Subcutaneous abdominal adipose tissue (tissue), 5 donors: Measurements from ENCODE around the gene ELAPOR1.

Experiments used
- H3K27ac ChIP-seq: one replicate; pipeline ENCODE4 v1.7.0; 2013; ENCODE audit warnings: low read depth, mild to moderate bottlenecking, inconsistent platforms, low read length, moderate library complexity
- H3K27me3 ChIP-seq, 5 donors: one replicate each; pipeline ENCODE4 v1.7.0; 2013; ENCODE audit warnings: low read length in 5 of 5, inconsistent platforms in 1 of 5; ENCODE audit not compliant: control insufficient read depth in 5 of 5, insufficient read depth in 4 of 5
- H3K36me3 ChIP-seq, 5 donors: one replicate each; pipeline ENCODE4 v1.7.0; 2013; ENCODE audit warnings: low read length in 5 of 5; ENCODE audit not compliant: control insufficient read depth in 5 of 5, insufficient read depth in 5 of 5
- H3K4me1 ChIP-seq, 5 donors: one replicate each; pipeline ENCODE4 v1.7.0; 2013; ENCODE audit warnings: low read length in 5 of 5, mild to moderate bottlenecking in 3 of 5, moderate library complexity in 1 of 5; ENCODE audit not compliant: control insufficient read depth in 5 of 5, insufficient read depth in 5 of 5
- H3K4me3 ChIP-seq, 5 donors: one replicate each; pipeline ENCODE4 v1.7.0; 2013; ENCODE audit warnings: low read length in 5 of 5, low read depth in 1 of 5
- H3K9ac ChIP-seq, 5 donors: one replicate each; pipeline ENCODE4 v1.7.0; 2013; ENCODE audit warnings: low read length in 5 of 5, mild to moderate bottlenecking in 4 of 5, moderate library complexity in 3 of 5
- H3K9me3 ChIP-seq, 5 donors: one replicate each; pipeline ENCODE4 v1.7.0; 2013; ENCODE audit warnings: low read length in 5 of 5; ENCODE audit not compliant: control insufficient read depth in 5 of 5
- donor health status: healthy.
- donor health status: healthy.
- donor health status: healthy.
- donor health status: healthy.
- donor health status: healthy.

Gene ELAPOR1

GRCh38 chr1:109112652-109113285 is 1.1 kb upstream of the ELAPOR1 start:
- Histone ChIP-seq H3K9ac (peak overlapping the region in 1 of 5 donors; percentile 60), H3K9me3 (no peaks in the 10 kb centered on the region), H3K36me3 (no peaks in the 10 kb centered on the region), H3K27ac (no peak overlapping the region), H3K27me3 (peaks cover 18 to 29% (median 27%) of the 10 kb centered on the region in 5 donors), H3K4me3 (peak overlapping the region; percentile 30 to 61 (median 52)), H3K4me1 (peaks cover 0 to 24% (median 21%) of the 10 kb centered on the region in 5 donors)

DNA sequence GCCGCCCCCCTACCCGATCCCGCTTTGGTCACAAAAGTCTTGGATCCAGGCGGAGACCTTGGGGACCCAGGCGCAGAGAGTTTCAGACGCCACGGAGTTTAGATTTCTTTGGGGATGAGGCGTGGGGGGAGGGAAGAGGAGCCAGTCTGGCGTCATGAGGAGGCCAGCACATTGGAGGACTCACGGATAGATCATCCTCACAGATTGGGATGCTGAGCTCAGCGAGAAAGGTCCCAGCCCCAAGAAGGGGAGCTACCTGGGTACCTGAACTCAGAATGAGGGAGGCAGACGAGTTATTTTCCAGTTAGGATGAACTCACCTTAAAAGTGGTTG is 393 bp downstream of the ELAPOR1 start:
- H3K36me3 ChIP-seq, result no peaks in the 10 kb centered on the region
- H3K27ac ChIP-seq, result no peak overlapping the region
- H3K27me3 ChIP-seq, result peaks cover 18 to 29% (median 27%) of the 10 kb centered on the region in 5 donors
- H3K4me3 ChIP-seq, result peak overlapping the region in 2 of 5 donors; percentile 51 to 55
- H3K9me3 ChIP-seq, result no peaks in the 10 kb centered on the region
- H3K4me1 ChIP-seq, result peaks cover 0 to 24% (median 21%) of the 10 kb centered on the region in 5 donors
- peak overlapping the region in 1 of 5 donors; percentile 3 for H3K9ac ChIP-seq

DNA sequence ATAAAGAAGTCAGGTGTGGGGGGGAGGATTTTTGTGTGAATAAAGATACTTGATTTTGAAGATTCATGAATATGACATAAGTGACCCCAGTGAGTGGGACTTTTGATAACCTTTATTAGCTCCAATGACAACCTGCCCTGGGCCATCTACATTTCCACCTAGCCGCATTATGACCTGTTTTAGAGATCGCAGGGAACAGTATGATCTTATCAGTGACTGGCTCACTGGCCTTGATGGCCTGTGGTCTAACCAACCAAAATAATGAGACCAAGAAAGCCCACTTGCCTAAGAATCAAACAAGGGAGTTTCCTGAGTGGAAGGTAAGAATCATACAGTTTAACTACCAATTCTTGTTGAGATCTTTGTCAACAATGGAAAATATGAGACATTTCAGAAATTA is 1.8 kb downstream of the ELAPOR1 start:
- Histone ChIP-seq H3K36me3 (no peaks in the 10 kb centered on the region), H3K4me3 (no peak overlapping the region), H3K27me3 (peaks cover 15 to 29% (median 22%) of the 10 kb centered on the region in 5 donors), H3K4me1 (peaks cover 0 to 24% (median 21%) of the 10 kb centered on the region in 5 donors), H3K9me3 (no peaks in the 10 kb centered on the region), H3K27ac (no peak overlapping the region), H3K9ac (no peak overlapping the region)

DNA sequence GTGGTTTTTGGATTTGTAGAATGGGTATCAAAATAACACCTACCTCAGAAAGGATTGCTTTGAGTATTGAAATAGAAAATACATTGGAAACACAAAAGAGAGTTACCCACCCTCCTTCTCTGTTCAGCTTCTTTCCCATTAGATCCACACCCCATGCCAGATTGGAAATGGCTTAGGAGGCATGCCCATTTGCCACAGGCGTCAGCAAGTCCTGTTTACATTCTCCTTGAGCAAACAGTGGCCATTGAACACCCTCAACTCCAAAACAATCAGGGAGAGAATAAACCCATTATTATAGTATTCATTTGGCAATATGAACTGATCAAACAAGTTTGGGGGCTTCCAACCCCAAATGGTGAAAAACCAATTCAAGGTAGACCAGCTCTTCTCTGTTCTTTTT is 2.4 kb downstream of the ELAPOR1 start:
- Histone ChIP-seq H3K9ac (no peak overlapping the region), H3K4me3 (no peak overlapping the region), H3K27ac (no peak overlapping the region), H3K36me3 (no peaks in the 10 kb centered on the region), H3K4me1 (peaks cover 0 to 24% (median 21%) of the 10 kb centered on the region in 5 donors), H3K9me3 (no peaks in the 10 kb centered on the region), H3K27me3 (peaks cover 12 to 29% (median 20%) of the 10 kb centered on the region in 5 donors)

DNA sequence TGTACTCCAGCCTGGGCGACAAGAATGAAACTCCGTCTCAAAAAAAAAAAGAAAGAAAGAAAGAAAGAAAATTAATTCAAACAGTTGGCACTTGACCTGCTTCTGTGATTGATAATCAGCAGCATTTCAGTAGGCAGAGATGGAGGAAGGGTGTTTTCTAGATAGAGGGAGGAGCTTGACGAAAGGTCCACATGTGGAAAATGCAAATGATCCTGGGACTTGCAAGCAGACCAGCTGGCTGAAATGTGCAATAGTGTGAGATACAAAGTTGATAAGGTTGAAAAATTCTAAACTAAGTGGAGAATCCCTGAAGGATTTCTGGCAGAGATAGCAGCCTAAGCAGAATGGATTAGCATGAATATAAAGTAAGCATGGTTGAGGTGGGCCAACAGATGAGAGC is 4.2 kb downstream of the ELAPOR1 start:
- peaks cover 0 to 12% (median 11%) of the 10 kb centered on the region in 5 donors for H3K4me1 ChIP-seq
- H3K27me3 ChIP-seq, result peaks cover 13 to 27% (median 16%) of the 10 kb centered on the region in 5 donors
- no peak overlapping the region for H3K9ac ChIP-seq
- no peak overlapping the region for H3K27ac ChIP-seq
- H3K9me3 ChIP-seq, result no peaks in the 10 kb centered on the region
- H3K36me3 ChIP-seq, result no peaks in the 10 kb centered on the region
- H3K4me3 ChIP-seq, result no peak overlapping the region

DNA sequence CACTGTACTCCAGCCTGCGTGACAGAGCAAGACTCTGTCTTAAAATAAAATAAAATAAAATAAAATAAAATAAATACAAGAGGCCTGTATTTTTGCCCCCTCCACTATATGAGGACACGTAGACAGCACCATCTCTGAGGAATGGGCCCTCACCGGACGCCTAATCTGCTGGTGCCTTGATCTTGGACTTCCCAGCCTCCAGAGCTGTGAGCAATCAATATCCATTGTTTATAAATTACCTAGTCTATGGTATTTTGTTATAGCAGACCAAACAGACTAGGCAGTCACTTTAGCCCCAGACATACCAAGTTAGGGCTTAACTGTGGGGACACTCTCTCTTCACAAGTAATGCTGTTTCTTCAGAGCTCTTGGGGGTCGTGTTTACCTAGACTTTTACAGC is 6.4 kb downstream of the ELAPOR1 start:
- Histone ChIP-seq H3K9me3 (no peaks in the 10 kb centered on the region), H3K27me3 (peaks cover 0 to 11% (median 2%) of the 10 kb centered on the region in 5 donors), H3K4me3 (no peak overlapping the region), H3K36me3 (no peaks in the 10 kb centered on the region), H3K4me1 (no peaks in the 10 kb centered on the region), H3K9ac (no peak overlapping the region), H3K27ac (no peak overlapping the region)

GRCh38 chr1:109131059-109131458 is 17.1 kb downstream of the ELAPOR1 start:
- no peak overlapping the region for H3K27ac ChIP-seq
- H3K4me3 ChIP-seq, result no peak overlapping the region
- no peaks in the 10 kb centered on the region for H3K36me3 ChIP-seq
- H3K27me3 ChIP-seq, result no peaks in the 10 kb centered on the region
- no peak overlapping the region for H3K9ac ChIP-seq
- peaks cover 0 to 12% (median 9%) of the 10 kb centered on the region in 5 donors for H3K4me1 ChIP-seq
- no peaks in the 10 kb centered on the region for H3K9me3 ChIP-seq

DNA sequence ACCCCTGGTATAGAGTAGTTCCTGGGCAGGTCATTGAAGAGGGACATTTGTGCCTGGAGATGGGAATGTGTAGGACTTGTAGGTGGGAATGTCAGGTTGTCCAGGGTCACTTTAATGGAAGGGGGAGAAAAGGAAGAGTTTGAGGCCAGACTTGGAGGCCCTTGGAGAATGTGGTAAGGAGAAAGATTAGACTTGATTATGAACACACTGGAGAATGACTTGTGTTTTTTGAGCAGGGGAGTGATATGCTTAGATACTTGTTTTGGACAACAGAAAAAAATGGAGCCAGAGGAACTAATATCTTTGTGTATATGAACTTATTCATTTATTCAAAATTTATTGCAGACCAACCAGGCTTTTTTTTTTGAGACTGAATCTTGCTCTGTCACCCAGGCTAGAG is 17.9 kb downstream of the ELAPOR1 start:
- H3K9me3 ChIP-seq, result no peaks in the 10 kb centered on the region
- peaks cover 0 to 12% (median 9%) of the 10 kb centered on the region in 5 donors for H3K4me1 ChIP-seq
- no peaks in the 10 kb centered on the region for H3K27me3 ChIP-seq
- no peaks in the 10 kb centered on the region for H3K36me3 ChIP-seq
- no peak overlapping the region for H3K4me3 ChIP-seq
- no peak overlapping the region for H3K9ac ChIP-seq
- no peak overlapping the region for H3K27ac ChIP-seq

DNA sequence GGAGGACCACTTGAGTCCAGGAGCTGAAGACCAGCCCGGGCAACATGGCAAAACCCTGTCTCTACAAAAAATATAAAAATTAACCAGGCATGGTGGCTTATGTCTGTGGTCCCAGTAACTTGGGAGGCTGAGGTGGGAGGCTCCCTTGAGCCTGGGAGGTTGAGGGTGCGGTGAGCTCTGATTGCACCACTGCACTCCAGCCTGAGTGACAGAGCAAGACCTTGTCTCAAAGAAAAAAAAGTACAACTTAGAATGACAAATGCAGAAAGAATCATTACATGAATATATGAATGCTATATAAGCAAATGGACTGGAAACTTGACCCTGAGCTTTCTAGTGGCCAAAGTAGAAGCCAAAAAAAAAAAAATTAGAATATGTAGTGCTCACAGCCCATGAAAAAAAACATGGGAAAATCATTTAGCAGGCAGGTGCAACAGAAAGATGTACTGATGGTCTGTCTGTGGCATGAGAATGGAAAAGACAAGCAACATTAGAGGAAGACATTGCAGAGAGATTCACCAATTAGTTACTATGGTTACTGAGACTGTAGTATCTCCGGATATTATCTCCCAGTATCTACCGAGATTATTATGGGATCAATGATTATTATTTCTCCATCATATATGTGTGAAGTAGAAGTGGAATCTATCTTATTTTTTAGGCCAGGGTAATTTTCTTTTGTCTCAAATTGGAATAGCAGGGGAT is 19.2 kb downstream of the ELAPOR1 start:
- no peak overlapping the region for H3K4me3 ChIP-seq

DNA sequence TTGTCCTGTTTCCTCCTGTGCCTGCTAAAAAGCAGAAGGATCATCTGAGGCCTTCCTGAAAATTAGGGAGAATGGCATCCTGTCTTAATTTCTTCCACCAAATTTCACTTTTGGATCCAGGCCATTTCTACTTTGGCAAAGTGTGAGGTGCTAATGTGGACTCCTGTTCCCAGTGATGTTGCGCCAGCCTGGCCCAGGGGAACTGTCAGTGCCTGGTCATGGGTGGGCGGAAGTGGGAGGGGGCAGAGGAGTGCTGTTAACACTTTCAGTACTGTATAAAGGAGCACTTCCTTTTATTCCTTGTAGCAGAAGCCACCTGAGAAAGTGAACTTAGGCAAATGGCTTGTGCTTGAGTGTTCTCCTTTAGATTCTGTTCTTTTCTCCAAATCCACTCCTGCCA is 19.9 kb downstream of the ELAPOR1 start:
- Histone ChIP-seq H3K27ac (no peak overlapping the region), H3K9ac (no peak overlapping the region), H3K4me1 (peaks cover 0 to 12% (median 9%) of the 10 kb centered on the region in 5 donors), H3K27me3 (no peaks in the 10 kb centered on the region), H3K4me3 (no peak overlapping the region), H3K36me3 (no peaks in the 10 kb centered on the region), H3K9me3 (no peaks in the 10 kb centered on the region)

More for the DNA sequence above, 19.2 kb downstream of the ELAPOR1 start:
- Histone ChIP-seq H3K27ac (no peak overlapping the region), H3K9ac (no peak overlapping the region), H3K36me3 (no peaks in the 10 kb centered on the region), H3K9me3 (no peaks in the 10 kb centered on the region), H3K4me1 (peaks cover 0 to 12% (median 9%) of the 10 kb centered on the region in 5 donors), H3K27me3 (no peaks in the 10 kb centered on the region)
